Uterus (tissue), 2 donors: Measurements from ENCODE around the gene GOLT1A.

Experiments used
- CTCF ChIP-seq, 4 experiments: fragments of 200-600 bp in 2 of 4; fragments of 450-650 bp in 2 of 4; sonication (generic) in 2 of 4; IDR thresholded peaks; one replicate each; pipeline ENCODE4 v1.5.1; 2016 to 2019; ENCODE audit warnings: antibody characterized with exemption in 4 of 4, mild to moderate bottlenecking in 2 of 4, moderate library complexity in 1 of 4
- POLR2A ChIP-seq, 2 donors: fragments of 450-650 bp; IDR thresholded peaks; one replicate each; pipeline ENCODE4 v1.6.1; 2016; ENCODE audit warnings: antibody characterized with exemption in 2 of 2, mild to moderate bottlenecking in 1 of 2, moderate library complexity in 1 of 2

- TF ChIP-seq CTCF (IDR thresholded peaks at IDR 0.05) (no peak), POLR2A (IDR thresholded peaks at IDR 0.05) (no peak)
These were observed 8.9 kb upstream of the GOLT1A start for GRCh38 chr1:204222764-204223055.
